GM18951 (cell line): ENCODE data around the gene CREB3L2.
A peak's percentile ranks its signal among the peaks of the same experiment; 100 is the strongest.
"Not testable (repeated sequence)": the region's sequence is repeated elsewhere in the genome, so short reads cannot be mapped to it uniquely, and the experiment has no call there.

Experiments used
- POLR2A ChIP-seq: IDR thresholded peaks from 4 replicates; pipeline ENCODE4 v1.6.1; 2011; ENCODE audit warnings: mild to moderate bottlenecking; ENCODE audit not compliant: insufficient read length, insufficient read depth; ENCODE audit errors: extremely low read depth
- in situ Hi-C: fragments of 300-500 bp; cut with MboI; formaldehyde crosslinking; loops from one replicate; pipeline ENCODE4 v1.12.0; 2022; ENCODE audit warnings: low sequenced_read_pairs, mixed read lengths, inconsistent platforms; ENCODE audit not compliant: unreplicated experiment

The CREB3L2 gene

GRCh38 chr7:137989590-137989989, 12.3 kb downstream of the CREB3L2 start:
- TF ChIP-seq POLR2A: no peak

GRCh38 chr7:137989094-137989493, 12.8 kb downstream of the CREB3L2 start:
- TF ChIP-seq POLR2A: no peak
- in situ Hi-C loops: no loop called here

More at GRCh38 chr7:137989590-137989989, 12.3 kb downstream of the CREB3L2 start:
- in situ Hi-C loops: no loop called here

- in situ Hi-C loops: no loop called here
- no peak for TF ChIP-seq POLR2A
Measured at GRCh38 chr7:137987968-137988367, 13.9 kb downstream of the CREB3L2 start.

- no peak for TF ChIP-seq POLR2A
- in situ Hi-C loops: no loop called here
Measured at GRCh38 chr7:137987563-137987962, 14.3 kb downstream of the CREB3L2 start.

GRCh38 chr7:137987018-137987349, 14.9 kb downstream of the CREB3L2 start:
- no peak for TF ChIP-seq POLR2A

GRCh38 chr7:137986252-137987017, 15.5 kb downstream of the CREB3L2 start:
- in situ Hi-C loops: no loop called here
- TF ChIP-seq POLR2A: no peak

More at GRCh38 chr7:137987018-137987349, 14.9 kb downstream of the CREB3L2 start:
- in situ Hi-C loops: no loop called here

GRCh38 chr7:137985897-137986251, 16.0 kb downstream of the CREB3L2 start:
- in situ Hi-C loops: no loop called here
- no peak for TF ChIP-seq POLR2A

- TF ChIP-seq POLR2A: no peak
- in situ Hi-C loops: no loop called here
Measured at GRCh38 chr7:137985253-137985896, 16.5 kb downstream of the CREB3L2 start.

- in situ Hi-C loops: no loop called here
- no peak for TF ChIP-seq POLR2A
Measured at GRCh38 chr7:137984181-137985041, 17.5 kb downstream of the CREB3L2 start.

GRCh38 chr7:137983323-137984008, 18.4 kb downstream of the CREB3L2 start:
- in situ Hi-C loops: no loop called here
- TF ChIP-seq POLR2A: no peak

- in situ Hi-C loops: not testable (repeated sequence)
Measured at GRCh38 chr7:137982394-137982793, 19.5 kb downstream of the CREB3L2 start.

GRCh38 chr7:137981668-137982067, 20.2 kb downstream of the CREB3L2 start:
- peak; percentile 35 for TF ChIP-seq POLR2A
- in situ Hi-C loops: no loop called here

- no peak for TF ChIP-seq POLR2A
- in situ Hi-C loops: no loop called here
Measured at GRCh38 chr7:137981175-137981574, 20.7 kb downstream of the CREB3L2 start.
